HG03460 (cell line): ENCODE data around the gene NDEL1.

Source experiments
- ATAC-seq: cut with Tn5 transposase; IDR thresholded peaks from one replicate; pipeline ENCODE4 v1.9.1; 2021; ENCODE audit not compliant: unreplicated experiment

Gene NDEL1

DNA sequence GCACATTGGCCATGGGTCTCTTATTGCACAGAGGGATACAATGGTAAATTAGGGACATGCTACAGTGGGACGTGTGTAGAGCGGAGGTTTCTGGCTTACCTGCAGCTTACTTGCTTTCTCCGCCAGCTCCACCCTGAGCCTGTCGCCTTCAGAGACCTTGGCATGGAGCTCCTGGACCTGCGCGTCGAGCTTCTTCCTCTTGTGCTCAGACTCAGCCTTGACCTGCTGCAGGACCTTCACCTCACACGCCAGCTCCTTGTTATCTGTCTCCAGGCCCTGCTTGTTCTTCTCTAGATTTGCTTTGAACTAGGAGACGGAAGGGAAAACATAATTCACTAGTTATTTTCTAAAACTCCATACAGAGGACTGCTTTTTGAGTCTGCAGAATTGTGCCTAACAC is 63.5 kb downstream of the NDEL1 start:
- ATAC-seq: no peak

DNA sequence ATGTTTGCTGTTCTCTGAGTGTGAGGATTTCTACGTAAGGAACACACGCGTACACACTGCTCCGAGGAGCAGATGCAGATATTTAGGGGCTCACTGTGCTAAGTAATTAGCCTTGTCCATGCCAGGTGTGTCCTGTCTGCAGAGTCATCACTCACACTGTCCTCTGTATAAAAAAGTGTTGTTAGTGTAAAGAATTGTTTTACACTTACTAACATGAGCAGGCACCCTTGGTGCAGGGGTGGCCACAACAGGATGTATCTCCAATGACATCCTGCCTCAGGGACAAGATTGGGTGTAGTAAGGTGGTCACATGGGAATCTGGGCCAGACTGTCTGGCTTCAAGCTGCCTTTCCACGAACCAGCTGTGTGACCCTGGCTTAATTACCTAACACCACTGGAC is 63.9 kb downstream of the NDEL1 start:
- no peak for ATAC-seq

- ATAC-seq: no peak
Observed at GRCh38 chr17:8500609-8501008, 64.9 kb downstream of the NDEL1 start.

DNA sequence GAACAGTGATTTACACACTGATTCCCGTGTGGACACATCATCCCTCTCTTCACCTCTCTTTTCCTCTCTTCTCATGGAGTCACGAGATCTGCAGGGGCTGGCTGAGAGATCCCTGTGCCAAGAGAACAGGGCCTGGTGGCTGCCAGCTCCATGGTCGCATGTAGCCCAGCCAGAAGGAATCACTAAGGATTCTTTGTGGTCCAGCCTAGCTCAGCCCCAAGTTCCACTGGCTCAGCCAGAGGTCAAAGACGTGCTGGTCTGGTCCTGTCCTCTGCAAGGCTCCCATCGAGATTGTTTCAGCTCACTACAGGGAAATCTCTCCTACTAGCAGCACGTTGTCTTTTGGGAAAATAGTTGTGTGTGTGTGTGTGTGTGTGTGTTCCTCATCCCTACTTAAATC is 66.4 kb downstream of the NDEL1 start:
- ATAC-seq: no peak

DNA sequence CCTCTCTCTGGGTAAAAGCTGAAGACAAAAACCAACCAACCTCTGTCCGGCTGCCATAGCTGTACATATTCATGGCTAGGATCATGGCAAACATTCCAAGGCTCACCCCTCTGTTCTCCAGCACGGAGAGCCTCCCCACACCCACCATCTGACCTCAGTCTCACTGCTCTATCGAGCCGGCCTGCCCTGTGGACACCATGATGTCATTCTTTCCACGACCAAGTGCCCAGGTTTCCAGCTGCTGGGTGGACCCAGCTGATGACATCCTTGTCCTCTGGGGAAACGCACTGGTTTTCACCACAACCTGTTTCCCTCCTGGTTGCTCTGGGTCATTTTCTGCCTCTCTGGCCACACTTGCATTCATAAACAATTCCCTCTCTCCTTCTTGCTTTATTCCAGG is 67.7 kb downstream of the NDEL1 start:
- no peak for ATAC-seq

GRCh38 chr17:8503807-8504206 is 68.1 kb downstream of the NDEL1 start:
- ATAC-seq: no peak

DNA sequence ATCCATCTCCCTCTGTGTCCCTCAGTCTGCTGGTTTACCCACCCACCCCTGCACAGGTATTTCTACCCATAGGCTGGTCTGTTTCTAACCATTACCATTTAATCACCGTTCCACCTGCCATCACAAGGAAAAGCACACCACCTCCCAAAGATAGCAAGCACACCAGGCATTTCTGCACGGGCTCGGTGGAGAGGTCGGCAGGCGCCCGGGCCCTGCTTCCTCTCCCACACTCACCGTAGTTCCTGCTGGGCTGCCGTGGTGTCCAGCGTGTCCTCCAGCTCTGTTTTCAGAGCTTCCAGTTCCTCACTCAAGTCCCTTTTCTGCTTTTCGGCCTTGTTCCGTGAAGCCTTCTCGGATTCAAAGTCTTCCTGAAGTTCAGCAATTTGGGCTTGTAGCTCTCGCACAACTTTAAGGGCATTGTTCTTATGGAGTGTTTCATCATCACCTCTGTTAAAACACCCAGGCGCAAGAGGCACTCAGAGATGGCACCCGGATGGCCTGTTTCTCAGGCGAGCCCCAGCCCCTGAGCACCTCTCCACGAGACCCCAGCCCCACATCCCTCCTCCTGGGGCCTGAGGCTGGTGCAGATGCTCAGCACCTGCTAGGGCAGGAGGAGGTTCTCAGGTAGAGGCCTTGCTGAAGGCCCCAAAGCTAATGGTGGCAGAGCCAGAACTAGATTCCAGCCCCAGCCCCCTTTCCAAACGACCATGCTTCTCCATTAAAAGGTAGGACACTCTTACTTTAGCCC is 69.0 kb downstream of the NDEL1 start:
- ATAC-seq: no peak

DNA sequence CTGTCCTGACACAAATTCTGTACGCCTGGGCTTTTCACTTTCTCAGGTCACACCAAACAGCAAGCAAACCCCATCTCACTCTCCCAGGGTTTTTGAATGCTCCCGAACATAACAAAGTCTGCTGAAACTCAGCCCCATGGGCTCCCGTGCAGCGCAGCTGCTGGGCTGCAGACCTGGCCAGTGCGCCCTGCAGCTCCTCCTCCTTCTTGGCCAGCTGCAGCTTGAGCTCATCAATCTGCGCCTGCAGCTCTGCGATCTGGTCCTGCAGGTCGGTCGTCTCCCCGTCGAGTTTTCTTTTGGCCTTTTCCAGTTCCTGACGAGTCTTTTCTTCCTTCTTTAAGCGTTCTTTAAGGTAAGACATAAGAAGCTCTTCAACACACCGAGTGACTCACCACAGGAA is 70.5 kb downstream of the NDEL1 start:
- no peak for ATAC-seq

GRCh38 chr17:8514801-8515200 is 79.1 kb downstream of the NDEL1 start:
- ATAC-seq: no peak
